HK-2 (cell line): ENCODE data around the gene ZFR2.
"Not testable (repeated sequence)": the region's sequence is repeated elsewhere in the genome, so short reads cannot be mapped to it uniquely, and the experiment has no call there.

Source experiments
- DNase-seq: peaks from one replicate; pipeline ENCODE4 v3.0.0-alpha.2; 2018; ENCODE audit not compliant: unreplicated experiment

The ZFR2 gene

GRCh38 chr19:3771000-3771905 is 97.6 kb downstream of the ZFR2 start:
- no peak for DNase-seq

DNA sequence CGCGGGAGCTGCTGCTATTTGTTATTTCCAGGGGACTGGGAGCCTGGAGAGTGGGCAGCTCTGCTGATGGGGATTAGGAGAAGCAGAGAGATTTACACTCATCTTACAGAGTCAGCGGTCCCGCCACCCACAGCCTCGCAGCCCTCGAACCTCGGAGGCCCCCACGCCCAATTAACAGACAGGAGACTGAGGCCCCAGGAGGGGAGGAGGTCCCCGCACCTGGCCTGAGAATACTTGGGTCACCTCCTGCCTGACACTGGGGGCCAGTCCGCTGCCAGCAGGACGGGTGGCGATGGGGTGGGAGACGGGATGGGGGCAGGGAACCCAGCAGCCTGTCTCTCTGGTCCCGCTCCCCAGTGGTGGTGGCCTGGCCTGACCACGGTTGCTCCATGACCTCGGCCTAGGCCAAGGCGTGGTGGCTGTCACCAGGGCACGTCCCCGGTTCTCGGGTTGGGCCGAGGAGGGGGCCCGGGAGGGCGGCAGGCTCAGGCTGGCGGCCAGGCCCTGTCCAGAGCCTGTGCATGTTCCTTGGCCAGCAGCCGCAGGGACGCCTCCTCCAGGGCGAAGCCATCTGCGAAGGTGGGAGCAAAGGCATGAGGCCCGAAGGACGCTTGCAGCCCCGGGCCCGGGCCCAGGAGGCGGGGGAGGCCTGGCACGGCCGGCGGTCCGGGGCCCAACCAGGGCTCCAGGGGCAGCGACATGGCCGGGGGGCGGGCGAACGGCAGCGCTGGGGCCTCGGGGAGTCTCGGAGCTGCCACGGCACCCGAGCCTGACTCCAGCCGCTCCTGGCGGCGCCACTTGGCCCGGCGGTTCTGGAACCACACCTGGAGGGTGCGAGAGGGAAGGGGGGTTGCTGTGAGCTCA is 98.5 kb downstream of the ZFR2 start:
- no peak for DNase-seq

GRCh38 chr19:3769494-3769893 is 99.3 kb downstream of the ZFR2 start:
- no peak for DNase-seq

DNA sequence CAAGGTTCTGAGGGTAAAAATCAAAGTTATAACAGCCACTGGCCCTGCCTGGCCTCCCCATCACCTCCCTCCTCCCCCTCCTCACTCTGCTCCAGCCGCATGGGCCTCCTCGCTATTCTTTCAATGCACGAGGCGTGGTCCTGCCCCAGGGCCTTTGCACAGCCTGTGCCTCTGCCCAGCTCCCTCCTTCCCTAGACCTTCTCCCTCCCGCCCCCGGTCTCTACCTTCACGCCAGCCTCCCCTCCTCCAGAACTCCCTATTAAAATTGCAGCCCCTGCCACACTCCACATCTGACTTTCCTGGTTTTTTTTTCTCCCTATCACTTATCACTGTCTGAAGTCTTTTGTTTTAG is 100.1 kb downstream of the ZFR2 start:
- no peak for DNase-seq

DNA sequence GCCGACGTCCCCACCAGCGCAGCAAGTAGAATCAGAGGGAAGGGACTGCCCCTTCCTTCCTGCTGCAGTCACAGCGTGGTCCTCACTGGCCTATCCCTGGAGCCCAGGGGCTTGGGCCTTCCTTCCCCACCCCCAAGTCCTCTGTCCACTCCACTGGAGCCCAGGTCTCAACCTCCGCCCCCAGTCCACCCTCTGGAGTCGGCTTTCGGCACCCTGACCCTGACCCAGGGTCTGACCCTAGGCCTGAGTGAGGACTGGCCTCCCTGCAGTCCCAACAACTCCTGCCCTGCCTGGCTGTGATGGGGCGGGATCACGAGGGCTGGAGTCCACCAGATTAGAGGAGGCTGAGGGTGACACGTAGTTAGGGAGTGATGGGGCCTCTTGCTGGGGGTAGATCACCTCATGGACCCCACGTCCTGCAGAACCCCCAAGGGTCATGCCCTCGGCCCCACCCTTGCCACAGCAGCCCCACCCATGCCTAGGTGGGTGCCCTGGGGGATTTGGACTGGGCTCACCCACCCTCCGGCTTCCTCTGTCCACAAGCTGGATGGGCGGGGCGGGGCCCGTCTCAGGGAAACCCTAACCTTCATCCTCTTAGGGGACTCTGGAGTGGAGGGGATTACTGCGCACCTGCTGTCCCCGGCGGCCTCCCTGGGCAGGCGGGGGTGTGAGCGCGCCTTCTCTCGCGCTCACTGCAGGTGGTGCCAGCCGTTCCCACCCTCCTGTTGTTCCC is 100.7 kb downstream of the ZFR2 start:
- no peak for DNase-seq

DNA sequence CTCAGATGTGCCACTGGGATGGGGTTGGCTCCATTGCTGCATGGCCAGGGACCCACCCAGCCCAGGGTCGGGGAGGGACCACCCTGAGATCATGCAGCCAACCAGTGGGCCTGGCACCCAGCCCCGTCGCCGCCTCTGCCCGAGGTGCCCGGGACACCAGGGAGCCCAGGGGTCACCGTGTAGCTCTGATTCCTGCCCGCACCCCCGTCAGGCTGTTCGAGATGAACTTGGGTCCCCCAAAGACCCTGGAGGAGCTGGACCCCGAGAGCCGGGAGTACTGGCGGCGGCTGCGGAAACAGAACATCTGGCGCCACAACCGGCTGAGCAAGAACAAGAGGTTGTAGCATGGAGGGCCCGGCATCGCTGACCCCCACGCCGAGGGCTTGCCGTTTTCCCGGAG is 101.8 kb downstream of the ZFR2 start:
- DNase-seq: no peak

DNA sequence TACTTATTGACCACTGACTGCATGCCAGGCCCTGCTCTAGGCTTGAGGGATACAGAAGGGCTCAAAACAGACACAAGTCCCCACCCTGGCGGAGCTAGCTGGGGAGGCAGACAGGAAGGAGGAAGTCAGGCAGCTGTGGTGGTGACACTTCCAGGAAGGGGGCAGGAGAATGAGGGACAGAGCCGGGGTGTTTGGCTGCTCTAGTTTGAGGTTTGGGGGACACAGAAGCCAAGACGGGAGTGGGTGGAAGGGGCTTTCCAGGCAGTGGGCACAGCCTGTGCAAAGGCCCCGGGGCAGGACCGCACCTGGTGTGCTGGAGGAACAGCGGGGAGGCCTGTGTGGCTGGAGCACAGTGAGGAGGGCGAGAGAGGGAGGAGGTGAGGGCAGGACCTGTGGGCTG is 102.3 kb downstream of the ZFR2 start:
- no peak for DNase-seq

DNA sequence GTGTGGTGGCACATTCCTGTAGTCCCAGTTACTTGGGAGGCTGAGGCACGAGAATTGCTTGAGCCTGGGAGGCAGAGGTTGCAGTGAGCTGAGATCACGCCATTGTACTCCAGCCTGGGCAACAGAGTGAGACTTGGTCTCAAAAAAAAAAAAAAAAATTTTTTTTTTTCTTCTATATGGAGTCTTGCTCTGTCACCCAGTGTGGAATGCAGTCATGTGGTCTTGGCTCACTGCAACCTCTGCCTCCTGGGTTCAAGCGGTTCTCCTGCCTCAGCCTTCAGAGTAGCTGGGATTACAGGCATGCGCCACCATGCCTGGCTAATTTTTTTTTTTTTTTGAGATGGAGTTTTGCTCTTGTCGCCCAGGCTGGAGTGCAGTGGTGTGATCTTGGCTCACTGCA is 103.1 kb downstream of the ZFR2 start:
- DNase-seq: not testable (repeated sequence)

- DNase-seq: no peak
Measured at GRCh38 chr19:3765121-3765520, 103.7 kb downstream of the ZFR2 start.

GRCh38 chr19:3762501-3763459 is 106.1 kb downstream of the ZFR2 start, which contains the start of gene MRPL54:
Gene MRPL54, plus strand, starts transcription at chr19:3762682. Its CDS starts 19 bp downstream, at chr19:3762701.
- DNase-seq: peak; percentile 99

DNA sequence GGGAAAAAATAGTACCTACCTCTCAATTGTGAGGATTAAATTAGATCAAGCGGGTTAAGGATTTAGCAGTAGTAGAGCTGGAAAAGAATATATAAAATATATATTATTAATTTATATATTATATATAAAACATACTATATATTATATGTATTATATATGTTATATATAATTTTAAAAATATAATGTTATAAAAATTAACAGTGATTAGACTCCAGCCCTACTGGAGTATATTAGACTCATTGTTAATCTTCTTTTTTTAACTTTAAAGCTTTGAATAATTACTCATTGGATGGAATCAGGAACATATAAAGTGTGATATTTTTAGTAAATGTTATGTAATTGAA is 106.7 kb downstream of the ZFR2 start:
- DNase-seq: no peak

DNA sequence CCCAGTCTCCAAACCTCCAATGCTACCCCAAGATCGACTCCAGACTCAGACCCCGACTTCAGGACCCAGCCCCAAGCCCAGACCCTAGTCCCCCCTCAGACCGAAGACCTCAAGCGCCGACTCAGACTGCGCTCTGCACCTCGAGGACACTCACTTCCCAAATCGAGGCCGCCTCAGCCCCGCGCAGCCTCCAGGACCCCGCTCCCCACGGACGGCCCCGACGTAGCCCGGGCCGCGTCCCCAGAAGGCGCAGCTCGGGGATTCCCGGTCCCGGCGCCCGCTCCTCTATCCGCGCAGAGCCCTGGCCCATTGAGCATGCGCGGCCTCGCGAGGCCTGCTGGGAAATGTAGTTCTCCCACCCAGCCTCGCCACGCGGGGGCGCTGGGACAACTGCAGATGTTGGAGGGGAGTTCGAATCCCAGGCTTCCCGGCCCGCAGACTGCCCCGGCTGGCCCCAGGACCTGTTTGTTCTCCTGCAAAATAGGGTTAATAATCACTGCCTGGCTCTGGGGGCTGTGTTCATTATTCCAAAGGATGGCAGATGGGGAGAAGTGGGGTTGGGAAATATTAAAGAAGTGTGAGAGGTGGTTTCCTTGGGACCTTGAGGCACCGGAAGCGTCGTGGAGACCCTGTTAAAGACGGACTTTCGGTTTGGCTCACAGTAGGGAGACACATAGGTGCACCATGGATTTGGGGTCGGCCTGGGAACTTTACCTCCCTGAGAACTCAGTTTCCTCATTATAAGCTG is 107.3 kb downstream of the ZFR2 start, which contains the start of gene APBA3:
Gene APBA3 (minus strand): TSS at position 311 of the 748 bp plus-strand sequence. CDS start 1,428 bp downstream, outside the sequence.
- DNase-seq: peak; percentile 97

DNA sequence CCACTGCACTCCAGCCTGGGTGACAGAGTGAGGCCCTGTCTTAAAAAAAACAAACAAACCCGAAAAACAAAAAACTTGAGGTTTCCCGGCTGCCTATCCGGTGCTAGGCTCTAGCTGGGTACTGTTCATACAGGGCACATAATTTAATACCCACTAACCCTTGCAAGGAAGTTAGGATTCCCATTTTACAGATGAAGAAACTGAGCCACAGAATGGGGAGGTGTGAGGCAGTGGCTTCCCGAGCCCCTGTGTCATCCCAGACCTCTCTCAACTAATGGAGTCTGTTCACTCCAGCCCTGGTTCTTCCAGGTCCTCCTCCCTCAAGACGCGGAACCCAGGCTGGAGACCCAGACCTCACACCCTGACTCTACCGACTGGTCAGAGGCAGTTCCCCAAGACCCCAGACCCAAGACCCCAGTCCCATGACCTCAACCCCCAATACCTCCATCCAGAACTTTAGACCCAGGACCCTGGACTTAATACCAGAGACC is 107.9 kb downstream of the ZFR2 start:
- DNase-seq: no peak

GRCh38 chr19:3759482-3760254 is 109.2 kb downstream of the ZFR2 start:
- DNase-seq: no peak

DNA sequence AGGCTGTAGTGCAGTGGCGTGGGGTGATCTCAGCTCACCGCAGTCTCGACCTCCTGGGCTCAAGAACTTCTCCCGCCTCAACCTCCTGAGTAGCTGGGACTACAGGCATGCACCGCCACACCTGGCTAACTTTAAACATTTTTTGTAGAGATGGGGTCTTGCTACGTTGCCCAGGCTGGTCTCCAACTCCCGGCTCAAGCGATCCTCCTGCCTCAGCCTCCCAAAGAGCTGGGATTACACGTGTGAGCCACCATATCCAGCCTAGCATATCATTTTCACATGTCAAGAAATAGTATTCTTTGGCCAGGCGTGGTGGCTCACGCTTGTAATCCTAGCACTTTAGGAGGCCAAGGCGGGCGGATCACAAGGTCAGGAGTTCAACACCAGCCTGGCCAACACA is 110.5 kb downstream of the ZFR2 start:
- not testable (repeated sequence) for DNase-seq

GRCh38 chr19:3757705-3758104 is 111.1 kb downstream of the ZFR2 start:
- DNase-seq: not testable (repeated sequence)
